ENCODE data around the gene KRT85. TPM values are rescaled to one million over a fixed set of nuclear protein-coding genes. Genes with fewer than 3 reads are reported as not detected.

KRT85 gene
- polyA plus RNA-seq, 10 donors, result 1.7 TPM; not detected in 9

- DNase-seq, result peak in 1 of 3 donors; percentile 18
These were observed 28.6 kb upstream of the KRT85 start for GRCh38 chr12:52395761-52396434.

DNA sequence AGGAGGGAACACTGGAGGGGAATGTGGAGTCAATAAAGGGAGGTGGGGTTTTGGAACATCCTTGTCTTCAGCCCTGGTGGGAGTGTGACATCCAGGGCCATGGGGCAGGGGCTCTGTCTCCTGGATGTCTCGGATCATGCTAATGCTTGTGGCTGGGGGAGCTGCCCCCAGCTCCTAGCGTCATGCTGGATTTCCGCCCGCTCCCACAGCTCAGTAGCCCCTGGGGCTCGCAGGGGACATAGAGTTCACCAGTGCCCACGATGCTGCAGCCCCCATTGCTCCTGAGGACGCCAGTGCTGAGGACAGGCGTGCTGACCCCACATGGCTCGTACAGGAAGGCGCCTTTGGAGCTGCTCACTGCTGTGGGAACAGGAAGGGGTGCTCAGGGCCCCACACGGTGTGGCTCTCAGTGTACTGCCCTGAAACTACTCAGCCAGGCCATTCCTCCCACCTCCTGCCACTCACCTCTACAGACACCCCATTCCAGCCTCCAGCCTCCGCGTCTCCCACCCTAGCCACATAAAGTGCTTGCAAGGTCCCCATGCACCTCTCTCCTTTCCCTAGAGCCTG, 27.6 kb upstream of the KRT85 start:
- no peak for DNase-seq

DNA sequence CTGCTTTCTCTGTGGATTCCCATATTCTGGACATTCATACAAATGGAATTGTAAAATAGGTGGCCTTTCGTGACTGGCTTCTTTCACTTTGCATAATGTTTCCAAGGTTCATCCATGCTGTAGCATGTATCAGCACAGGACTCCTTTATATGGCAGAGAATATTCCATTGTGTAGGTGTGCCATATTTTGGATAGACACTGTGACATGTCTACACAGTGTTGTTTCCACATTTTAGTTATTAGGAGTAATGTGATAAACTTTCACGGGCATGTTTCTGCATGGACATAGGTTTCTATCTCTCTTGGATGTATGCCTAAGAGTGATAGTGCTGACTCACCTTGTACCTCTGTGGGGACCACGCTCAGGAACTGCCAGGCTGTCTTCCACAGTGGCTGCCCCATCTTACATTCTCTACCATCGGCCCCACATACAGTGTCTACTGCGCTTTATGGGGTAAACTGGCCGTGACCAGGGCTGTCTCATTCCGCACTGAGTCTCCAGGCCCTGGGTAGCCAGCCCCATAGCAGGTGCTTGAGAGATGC, 25.3 kb upstream of the KRT85 start:
- no peak for DNase-seq

DNA sequence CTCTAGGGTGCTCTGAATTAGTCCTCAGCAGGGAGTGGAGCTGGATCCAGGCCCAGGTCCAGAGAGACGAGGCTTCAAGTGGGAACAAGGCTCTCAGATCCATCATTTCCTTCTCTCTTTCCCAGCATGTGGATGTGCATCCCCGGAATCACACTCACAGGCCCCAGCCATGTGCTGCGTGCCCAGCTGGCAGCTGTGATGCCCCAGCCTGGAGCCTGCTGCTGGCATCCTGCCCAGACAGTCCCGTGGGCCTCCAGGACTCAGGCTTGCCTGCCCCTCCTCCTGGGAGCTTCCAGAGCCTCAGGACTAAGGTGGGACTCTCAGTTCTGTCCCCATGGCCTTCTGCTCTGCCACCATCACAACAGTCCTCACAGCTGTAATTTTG, 24.3 kb upstream of the KRT85 start:
- DNase-seq, result peak; percentile 29 to 52 (median 33)

- peak in 1 of 3 donors; percentile 15 for DNase-seq
These were observed 23.7 kb upstream of the KRT85 start for GRCh38 chr12:52390739-52391617.

DNA sequence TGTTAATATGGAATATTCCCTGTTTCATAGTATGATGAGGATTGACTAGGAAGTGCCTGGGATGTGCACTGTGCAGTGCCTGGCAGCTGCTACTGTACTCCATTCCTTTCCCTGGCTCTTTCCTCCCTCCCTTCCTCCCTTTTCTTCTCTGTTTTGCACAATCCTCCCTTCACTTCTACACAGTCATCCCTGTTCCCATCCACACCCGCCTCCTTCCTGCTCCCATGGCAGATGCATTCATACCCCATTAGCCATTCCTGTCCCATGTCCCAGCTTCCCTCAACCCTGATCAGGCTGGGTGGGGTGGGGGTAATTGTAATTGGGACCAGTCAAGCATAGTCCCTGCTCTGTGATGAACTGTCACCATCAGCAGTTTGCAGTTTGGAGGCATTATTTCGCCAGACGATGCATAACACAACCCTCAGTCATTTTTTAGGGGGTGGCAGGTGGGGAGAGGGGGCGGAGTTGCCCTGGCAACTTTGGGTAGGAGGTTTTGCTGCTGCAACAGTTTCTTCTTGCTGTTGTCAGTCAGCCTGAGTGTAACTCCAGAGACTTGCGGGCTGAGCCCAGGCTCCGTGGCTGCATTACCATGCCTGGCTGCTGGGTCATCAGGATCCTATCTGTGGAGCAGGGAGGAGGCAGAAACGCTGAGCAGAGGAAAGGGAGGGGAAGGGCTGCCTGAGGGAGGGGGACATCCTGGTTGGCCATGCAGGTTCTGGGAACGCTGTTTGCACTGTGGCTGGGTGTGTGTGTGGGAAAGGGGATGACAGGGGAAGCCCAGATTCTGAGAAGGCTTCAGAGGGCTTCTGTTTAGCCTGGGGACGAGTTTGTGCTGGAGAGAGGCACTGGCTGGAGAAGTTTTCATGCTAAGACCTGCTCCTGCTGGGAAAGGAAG, 22.3 kb upstream of the KRT85 start:
- no peak for DNase-seq

- DNase-seq, result no peak
These were observed 20.6 kb upstream of the KRT85 start for GRCh38 chr12:52387859-52388258.

DNA sequence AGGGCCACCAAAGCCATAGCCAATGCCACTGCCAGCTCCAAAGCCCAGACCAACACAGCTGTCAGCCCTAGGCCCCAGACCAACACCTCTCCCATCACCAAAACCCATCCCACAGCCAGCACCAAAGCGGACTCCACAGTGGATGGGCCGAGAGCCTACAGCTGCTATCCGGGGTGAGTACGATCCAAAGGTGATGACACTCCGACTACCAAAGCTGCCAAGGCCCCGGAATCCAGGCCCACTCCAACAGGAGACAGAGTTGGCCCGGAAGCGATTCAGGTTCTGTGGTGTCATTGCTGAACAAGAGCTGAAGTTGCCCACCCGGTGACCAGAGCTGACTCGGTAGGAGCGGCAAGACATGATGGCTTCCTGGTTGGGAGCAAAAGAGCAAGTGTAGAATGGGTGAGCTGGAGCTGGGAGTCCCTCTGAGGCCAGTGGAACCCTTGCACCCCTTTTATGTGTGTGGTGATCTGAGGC, 18.0 kb upstream of the KRT85 start, which contains the start of gene KRT84:
Gene KRT84, minus strand, starts transcription at position 427 of the 477 bp plus-strand sequence. Its CDS starts 67 bp downstream, at position 360.
- no peak for DNase-seq

- no peak for DNase-seq
These were observed 16.1 kb upstream of the KRT85 start for GRCh38 chr12:52383331-52383730.

DNA sequence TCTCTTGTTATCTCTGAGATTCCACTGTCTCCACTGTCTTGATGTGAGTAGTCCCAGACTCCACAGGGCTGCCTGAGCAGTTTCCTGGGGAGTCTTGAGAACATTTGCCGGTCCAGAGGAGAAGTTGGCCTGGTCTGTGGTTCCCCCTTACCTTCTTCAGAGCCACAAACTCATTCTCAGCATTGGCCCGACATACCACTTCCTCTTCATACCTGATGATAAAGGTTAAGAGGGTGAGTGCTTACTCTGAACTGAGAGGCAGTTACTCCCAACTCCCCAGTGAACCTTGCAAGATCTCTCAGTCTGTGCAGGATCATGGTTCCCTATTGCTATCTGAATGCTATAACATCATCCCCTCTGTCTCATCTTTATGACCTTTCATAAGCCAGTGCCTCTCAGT, 15.6 kb upstream of the KRT85 start:
- DNase-seq, result no peak

DNA sequence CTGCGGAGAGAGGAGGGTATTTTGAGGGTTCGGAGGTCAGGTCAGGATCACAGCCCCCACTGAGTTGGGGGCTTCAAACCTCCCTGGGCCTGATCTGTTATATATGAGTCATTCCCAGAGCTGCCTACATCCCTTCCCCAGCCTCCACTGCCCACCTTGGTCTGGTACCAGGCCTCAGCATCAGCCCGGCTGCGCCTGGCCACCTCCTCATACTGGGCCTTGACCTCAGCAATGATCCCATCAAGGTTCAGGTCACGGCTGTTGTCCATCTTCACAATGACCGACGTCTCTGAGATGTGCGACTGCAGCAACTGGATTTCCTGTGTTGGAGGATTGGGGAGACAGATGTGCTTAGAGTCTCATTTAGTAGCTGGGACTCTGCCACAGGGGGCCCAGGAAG, 13.9 kb upstream of the KRT85 start:
- DNase-seq, result no peak

DNA sequence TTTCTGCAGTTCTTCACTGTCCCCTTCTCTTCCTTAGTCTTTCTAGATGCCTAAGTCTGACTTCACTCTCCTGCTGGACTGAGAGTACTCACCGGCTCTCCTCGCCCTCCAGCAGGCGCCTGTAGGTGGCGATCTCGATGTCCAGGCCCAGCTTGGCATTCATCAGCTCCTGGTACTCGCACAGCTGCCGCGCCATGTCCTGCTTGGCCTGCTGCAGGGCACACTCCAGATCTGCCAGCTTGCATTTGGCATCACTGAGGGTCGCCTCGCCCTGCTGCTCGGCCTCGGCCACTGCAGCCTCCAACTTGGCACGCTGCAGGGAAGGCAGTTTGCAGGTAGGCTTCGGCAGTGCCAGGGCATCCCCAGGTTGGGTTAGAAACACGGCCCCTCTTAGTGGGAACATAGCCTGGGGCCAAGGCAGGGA, 13.0 kb upstream of the KRT85 start:
- DNase-seq, result peak in 2 of 3 donors; percentile 17 to 20

DNA sequence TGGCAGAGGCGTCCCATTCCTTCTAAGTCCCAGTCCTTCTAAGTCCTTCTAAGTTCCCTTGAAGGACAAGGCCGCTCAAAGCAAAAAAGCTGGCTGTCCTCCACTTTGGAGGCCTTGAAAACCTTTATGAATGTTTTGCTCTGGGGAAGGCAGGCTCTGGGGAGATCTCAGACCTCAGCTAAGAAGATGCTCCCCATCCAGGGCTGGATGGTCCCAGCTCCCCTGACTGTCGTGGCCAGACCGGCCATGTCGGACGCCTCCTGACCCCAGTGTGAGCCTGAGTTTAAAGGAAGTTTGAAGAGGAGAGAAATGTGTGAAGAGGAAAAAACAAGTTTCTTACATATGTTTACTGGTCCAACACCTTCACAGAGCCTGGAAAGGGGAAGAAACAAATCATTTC, 12.3 kb upstream of the KRT85 start:
- no peak for DNase-seq

DNA sequence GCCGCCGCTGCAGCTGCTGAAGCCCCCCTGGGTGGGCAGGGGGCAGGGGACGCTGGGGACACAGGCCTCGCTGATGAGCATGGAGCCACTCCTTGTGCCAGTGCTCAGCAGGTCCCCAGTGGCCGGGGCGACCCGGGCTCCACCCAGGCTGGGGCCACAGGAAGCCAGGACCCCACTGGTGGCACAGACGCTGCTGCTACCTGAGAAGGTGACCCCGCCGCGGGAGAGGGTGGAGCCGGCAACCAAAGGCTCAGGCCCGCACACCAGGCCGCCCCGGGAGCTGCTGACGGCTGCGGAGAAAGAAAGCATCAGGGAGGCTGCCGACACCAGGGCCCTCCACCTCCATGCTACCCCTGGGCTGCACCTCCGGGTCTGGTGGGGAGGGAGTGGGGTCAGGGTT, 10.8 kb upstream of the KRT85 start:
- DNase-seq, result no peak

DNA sequence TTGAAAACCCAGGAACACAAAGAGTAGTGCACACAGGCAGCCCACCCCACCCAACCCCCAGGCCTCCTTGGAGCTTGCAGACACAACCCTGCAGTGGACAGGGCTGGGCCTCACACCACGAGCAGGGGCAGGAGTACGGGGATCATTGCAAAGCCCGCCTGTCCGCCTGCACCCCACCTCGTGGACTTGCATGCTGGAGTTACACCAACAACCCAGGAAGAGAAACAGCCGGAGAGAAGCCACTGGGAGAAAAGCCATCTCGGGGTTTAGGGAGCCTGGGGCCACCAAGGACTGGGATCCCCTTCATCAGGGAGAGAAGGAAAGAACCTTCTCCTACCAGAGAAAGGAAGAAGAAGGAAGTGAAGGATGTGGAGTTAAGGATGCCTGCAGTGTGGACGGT, 10.0 kb upstream of the KRT85 start:
- DNase-seq, result no peak

DNA sequence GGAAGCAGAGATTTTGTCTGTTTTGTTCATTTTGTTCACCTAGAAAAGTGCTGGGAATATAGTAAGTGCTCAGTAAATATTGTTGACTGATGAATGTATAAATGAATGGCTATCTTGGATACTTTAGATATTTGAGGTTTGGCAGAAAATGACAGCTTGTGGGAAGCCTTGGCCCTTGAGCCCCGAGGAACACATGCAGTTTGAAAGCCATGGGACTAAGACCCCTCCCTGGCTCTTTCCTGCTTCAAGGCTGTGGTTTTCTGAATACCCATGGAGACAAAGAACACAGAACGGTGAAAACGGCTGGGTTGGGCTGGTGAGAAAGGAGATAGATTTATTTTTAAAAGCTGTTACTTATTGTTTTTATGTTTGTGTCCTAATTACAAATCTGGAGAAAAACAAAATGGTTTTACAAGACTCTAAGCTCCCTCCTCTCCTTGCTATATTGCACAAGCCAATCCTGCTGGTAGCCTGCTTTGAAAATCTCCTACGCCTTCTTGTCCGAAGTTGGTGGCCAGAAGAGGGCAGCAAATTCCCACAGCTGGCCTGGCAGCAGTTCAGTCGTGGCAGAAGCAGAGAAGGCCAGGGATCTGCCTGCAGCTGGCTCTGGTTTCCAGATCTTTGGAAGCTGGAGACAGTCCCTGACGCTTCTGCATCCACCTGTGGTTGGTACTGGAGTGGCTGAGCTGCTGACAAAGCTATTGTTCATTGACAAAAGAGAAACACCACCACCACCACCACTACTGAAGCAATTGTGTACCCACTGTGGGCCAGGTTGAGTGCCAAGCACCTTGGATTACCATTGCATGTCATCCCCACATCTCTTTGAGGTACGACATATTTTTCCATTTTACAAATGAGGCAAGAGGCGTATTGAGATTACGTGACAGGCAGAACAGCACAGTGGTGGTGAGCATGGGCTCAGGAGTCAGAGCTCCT, 5.2 kb upstream of the KRT85 start:
- DNase-seq, result peak; percentile 72 to 86 (median 82)

DNA sequence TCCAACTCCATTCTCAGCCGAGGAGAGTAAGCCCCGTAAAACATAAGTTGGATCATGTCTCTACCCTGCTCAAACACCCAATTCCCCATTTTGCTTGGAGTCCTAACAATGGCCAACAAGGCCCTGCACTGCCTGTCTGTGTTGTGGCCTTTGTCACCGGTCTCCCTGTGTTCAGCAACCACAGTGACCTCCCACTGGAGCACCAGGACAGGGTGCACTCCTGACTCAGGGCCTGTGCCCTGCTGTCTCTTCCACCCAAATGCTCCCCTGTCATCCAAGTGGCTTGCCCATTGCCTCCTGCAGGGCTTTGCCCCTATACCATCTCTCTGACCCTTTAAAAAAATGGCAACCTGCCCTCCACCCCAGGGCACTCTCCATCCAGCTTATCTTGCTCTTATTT, 4.4 kb upstream of the KRT85 start:
- no peak for DNase-seq

DNA sequence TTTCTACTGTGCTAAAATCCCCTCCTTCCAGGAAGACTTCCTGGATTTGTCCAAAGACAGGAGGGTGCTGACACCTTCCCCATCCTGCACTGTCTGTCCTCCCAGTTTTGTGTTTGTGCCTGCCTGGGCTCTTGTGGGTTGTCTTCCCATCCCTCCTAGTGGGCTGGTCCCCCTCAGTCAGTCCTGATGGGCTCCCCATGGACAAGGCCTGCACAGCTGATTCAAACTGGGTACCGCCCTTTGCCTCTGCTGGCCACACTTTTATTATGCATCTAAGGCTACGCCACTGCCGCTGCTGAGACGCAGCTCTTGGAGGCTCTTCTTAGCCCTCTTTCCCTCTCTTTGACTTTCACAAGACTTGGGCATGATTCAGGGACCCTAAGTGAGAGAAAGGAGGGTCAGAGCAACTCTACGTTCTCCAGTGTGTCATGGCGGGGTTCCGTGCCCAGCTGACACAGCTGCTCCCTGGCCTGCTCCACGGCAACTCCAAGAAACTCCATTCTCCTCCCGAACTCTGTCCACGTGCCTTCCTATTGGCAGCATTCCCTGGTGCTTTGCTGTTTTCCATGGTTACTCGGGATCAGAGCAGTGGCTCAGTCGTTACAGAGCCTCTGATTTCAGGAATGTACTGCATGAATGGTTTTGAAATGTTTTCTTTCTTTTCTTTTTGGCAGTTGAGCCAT, 3.8 kb upstream of the KRT85 start:
- DNase-seq, result peak; percentile 80 to 93 (median 86)

GRCh38 chr12:52369809-52370208, 2.5 kb upstream of the KRT85 start:
- DNase-seq, result no peak

Data from muscle of back (tissue), 11 donors.